Stimulated activated CD8-positive, alpha-beta memory T cell treated with anti-CD3 and anti-CD28 coated beads, Interleukin-2, amount 100 ng/mL, for 1 hour (primary cell): ENCODE measurements around the gene CD37.

Experiments used
- DNase-seq, 2 donors: peaks; one replicate each; pipeline ENCODE4 v3.0.0-alpha.2; 2020; ENCODE audit warnings: low read depth in 2 of 2

CD37 gene

GRCh38 chr19:49378512-49378911 is 43.3 kb downstream of the CD37 start:
- DNase-seq: no peak

GRCh38 chr19:49380391-49380790 is 45.2 kb downstream of the CD37 start:
- no peak for DNase-seq

GRCh38 chr19:49382639-49383038 is 47.4 kb downstream of the CD37 start:
- DNase-seq: no peak

- DNase-seq: no peak
These were observed 48.4 kb downstream of the CD37 start for GRCh38 chr19:49383599-49383998.

- DNase-seq: peak; percentile 59 to 85
These were observed 52.7 kb downstream of the CD37 start, which contains the start of gene KASH5 for GRCh38 chr19:49387936-49388372. KASH5 (plus strand) TSS chr19:49388249; CDS start chr19:49390884, 2,635 bp downstream.

GRCh38 chr19:49389406-49389805 is 54.2 kb downstream of the CD37 start:
- no peak for DNase-seq
